ENCODE measurements around the gene OTOR.

- no peak for TF ChIP-seq EZH2phosphoT487 (IDR thresholded peaks at IDR 0.05; ENCODE audit: borderline replicate concordance, low read depth, low read length)
- no peak for TF ChIP-seq CTCF (conservative IDR thresholded peaks at IDR 0.05; ENCODE audit: low read length)
Measured at GRCh38 chr20:16748308-16748900, at the start of gene OTOR.

Measured in OCI-LY7 (cell line).